HT1080 (cell line): ENCODE results near the gene GFOD1. TPM values are rescaled to one million over a fixed set of nuclear protein-coding genes. Genes with fewer than 3 reads are reported as not detected.

Experiments
- DNase-seq: peaks from one replicate; pipeline ENCODE4 v3.0.0-alpha.2; 2015; ENCODE audit warnings: low read depth
- total RNA-seq: library from RNA; depleted of rRNA; stranded (reverse); fragments of >200 nt; shearing (Covaris generic); gene quantifications from 2 replicates; pipeline ENCODE4 v1.2.3, GENCODE V29; 2014

Gene GFOD1
- total RNA-seq, 1 experiment from 2014 or later: 6.6 TPM

- DNase-seq: no peak
Observed at GRCh38 chr6:13383328-13384163, 103.9 kb downstream of the GFOD1 start.

GRCh38 chr6:13380761-13381160 lies 106.6 kb downstream of the GFOD1 start:
- no peak for DNase-seq

- DNase-seq: no peak
Observed at GRCh38 chr6:13378669-13379590, 108.5 kb downstream of the GFOD1 start.

- DNase-seq: no peak
Observed at GRCh38 chr6:13377054-13377758, 110.2 kb downstream of the GFOD1 start.

- DNase-seq: peak; percentile 26
Observed at GRCh38 chr6:13375360-13375878, 112.0 kb downstream of the GFOD1 start.

GRCh38 chr6:13373919-13374318 lies 113.5 kb downstream of the GFOD1 start:
- no peak for DNase-seq

- no peak for DNase-seq
Observed at GRCh38 chr6:13373488-13373886, 113.9 kb downstream of the GFOD1 start.

GRCh38 chr6:13372688-13373487 lies 114.5 kb downstream of the GFOD1 start:
- DNase-seq: no peak

GRCh38 chr6:13372076-13372475 lies 115.3 kb downstream of the GFOD1 start:
- DNase-seq: no peak

GRCh38 chr6:13371421-13372072 lies 115.9 kb downstream of the GFOD1 start:
- no peak for DNase-seq

- no peak for DNase-seq
Observed at GRCh38 chr6:13370623-13371022, 116.8 kb downstream of the GFOD1 start.

- no peak for DNase-seq
Observed at GRCh38 chr6:13369591-13369990, 117.8 kb downstream of the GFOD1 start.

GRCh38 chr6:13368731-13369115 lies 118.7 kb downstream of the GFOD1 start:
- no peak for DNase-seq

- no peak for DNase-seq
Observed at GRCh38 chr6:13368079-13368730, 119.2 kb downstream of the GFOD1 start.

GRCh38 chr6:13367396-13367795 lies 120.0 kb downstream of the GFOD1 start:
- no peak for DNase-seq

GRCh38 chr6:13365320-13365719 lies 122.1 kb downstream of the GFOD1 start:
- no peak for DNase-seq

GRCh38 chr6:13364842-13365241 lies 122.6 kb downstream of the GFOD1 start:
- DNase-seq: no peak

- no peak for DNase-seq
Observed at GRCh38 chr6:13362412-13362811, 125.0 kb downstream of the GFOD1 start.
